GM12878 (cell line): ENCODE data around the gene GPR176.

ENCODE experiments used
- EP300 ChIP-seq, 2 experiments: fragments of 150-350 bp in 1 of 2; IDR thresholded peaks; 2 replicates each; pipeline ENCODE4 v1.6.1; 2011 to 2012; ENCODE audit warnings: low read depth in 2 of 2, low read length in 2 of 2, borderline replicate concordance in 1 of 2, improper control_type of control experiment in 1 of 2, inconsistent platforms in 1 of 2; ENCODE audit not compliant: control insufficient read depth in 1 of 2
- EZH2 ChIP-seq: IDR thresholded peaks from 2 replicates; pipeline ENCODE4 v1.6.1; 2012; ENCODE audit warnings: low read depth, mild to moderate bottlenecking, control low read depth, inconsistent platforms, low read length, borderline replicate concordance; ENCODE audit not compliant: control insufficient read depth
- FOXK2 ChIP-seq: fragments of 450-650 bp; IDR thresholded peaks from 2 replicates; pipeline ENCODE4 v1.6.1; 2017; ENCODE audit warnings: mild to moderate bottlenecking, moderate library complexity
- NFYA ChIP-seq: IDR thresholded peaks from 2 replicates; pipeline ENCODE4 v1.6.1; 2011; ENCODE audit warnings: low read depth, mild to moderate bottlenecking, low read length, improper control_type of control experiment, borderline replicate concordance
- POLR2A ChIP-seq: IDR thresholded peaks from 2 replicates; pipeline ENCODE4 v1.6.1; 2011; ENCODE audit warnings: low read depth, mild to moderate bottlenecking, low read length
- POLR2AphosphoS5 ChIP-seq: IDR thresholded peaks from 2 replicates; pipeline ENCODE4 v1.6.1; 2011; ENCODE audit warnings: mild to moderate bottlenecking, low read length, inconsistent platforms
- RAD51 ChIP-seq: fragments of 450-650 bp; IDR thresholded peaks from 2 replicates; pipeline ENCODE4 v1.6.1; 2016; ENCODE audit warnings: moderate library complexity, mild to moderate bottlenecking, inconsistent platforms
- TF ChIP-seq, protein P1 (sequence below), 3 experiments: IDR thresholded peaks in 2 of 3; conservative IDR thresholded peaks in 1 of 3; 2 replicates each; pipeline ENCODE4 v1.5.1; 2011; ENCODE audit warnings: low read depth in 3 of 3, low read length in 3 of 3, mild to moderate bottlenecking in 3 of 3, control low read depth in 2 of 3, moderate library complexity in 2 of 3, inconsistent platforms in 1 of 3, mixed read lengths in 1 of 3; ENCODE audit not compliant: control insufficient read depth in 2 of 3, insufficient read depth in 1 of 3; ENCODE audit errors: extremely low read depth in 1 of 3

DNA sequence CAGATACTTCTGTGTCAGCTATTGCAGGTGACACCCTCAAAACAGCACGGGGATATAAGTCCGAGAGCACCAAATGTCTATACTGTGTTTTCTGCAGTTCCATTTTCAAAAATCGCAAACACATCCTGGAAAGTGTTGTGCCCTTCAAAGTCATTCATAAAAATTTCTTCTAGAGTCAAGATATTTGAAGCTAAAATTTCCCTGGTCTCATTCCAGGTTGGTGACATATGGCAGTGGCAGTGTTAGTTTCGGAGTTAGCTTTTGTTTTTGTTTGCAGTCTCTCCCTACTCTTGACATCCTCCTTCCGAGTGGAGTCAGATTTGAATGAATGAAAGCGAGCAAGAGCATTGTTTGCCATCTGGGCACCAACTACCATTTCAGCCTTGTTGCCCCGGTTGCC, 134.2 kb downstream of the GPR176 start:
- TF ChIP-seq, protein P1, sequence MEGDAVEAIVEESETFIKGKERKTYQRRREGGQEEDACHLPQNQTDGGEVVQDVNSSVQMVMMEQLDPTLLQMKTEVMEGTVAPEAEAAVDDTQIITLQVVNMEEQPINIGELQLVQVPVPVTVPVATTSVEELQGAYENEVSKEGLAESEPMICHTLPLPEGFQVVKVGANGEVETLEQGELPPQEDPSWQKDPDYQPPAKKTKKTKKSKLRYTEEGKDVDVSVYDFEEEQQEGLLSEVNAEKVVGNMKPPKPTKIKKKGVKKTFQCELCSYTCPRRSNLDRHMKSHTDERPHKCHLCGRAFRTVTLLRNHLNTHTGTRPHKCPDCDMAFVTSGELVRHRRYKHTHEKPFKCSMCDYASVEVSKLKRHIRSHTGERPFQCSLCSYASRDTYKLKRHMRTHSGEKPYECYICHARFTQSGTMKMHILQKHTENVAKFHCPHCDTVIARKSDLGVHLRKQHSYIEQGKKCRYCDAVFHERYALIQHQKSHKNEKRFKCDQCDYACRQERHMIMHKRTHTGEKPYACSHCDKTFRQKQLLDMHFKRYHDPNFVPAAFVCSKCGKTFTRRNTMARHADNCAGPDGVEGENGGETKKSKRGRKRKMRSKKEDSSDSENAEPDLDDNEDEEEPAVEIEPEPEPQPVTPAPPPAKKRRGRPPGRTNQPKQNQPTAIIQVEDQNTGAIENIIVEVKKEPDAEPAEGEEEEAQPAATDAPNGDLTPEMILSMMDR (IDR thresholded peaks at IDR 0.05 in 2 of 3, conservative IDR thresholded peaks at IDR 0.05 in 1 of 3; ENCODE audit: control insufficient read depth in 2 of 3, extremely low read depth in 1 of 3, insufficient read depth in 1 of 3, low read depth in 3 of 3, low read length in 3 of 3), result no peak
- no peak for TF ChIP-seq EZH2
- TF ChIP-seq EP300 (IDR thresholded peaks at IDR 0.05; ENCODE audit: borderline replicate concordance in 1 of 2, control insufficient read depth in 1 of 2, low read depth in 2 of 2, low read length in 2 of 2), result no peak
- TF ChIP-seq RAD51, result no peak
- TF ChIP-seq POLR2A, result no peak
- no peak for TF ChIP-seq FOXK2
- TF ChIP-seq NFYA, result no peak
- TF ChIP-seq POLR2AphosphoS5, result no peak
